C4-2B (cell line): Measurements from ENCODE around the gene FOXS1.

Source experiments
- ZFX ChIP-seq: fragments of 450-650 bp; IDR thresholded peaks from 2 replicates; pipeline ENCODE4 v1.6.1; 2017
- TF ChIP-seq, protein P1 (sequence below): fragments of 450-650 bp; conservative IDR thresholded peaks from 2 replicates; pipeline ENCODE4 v1.5.1; 2017; ENCODE audit warnings: mild to moderate bottlenecking

DNA sequence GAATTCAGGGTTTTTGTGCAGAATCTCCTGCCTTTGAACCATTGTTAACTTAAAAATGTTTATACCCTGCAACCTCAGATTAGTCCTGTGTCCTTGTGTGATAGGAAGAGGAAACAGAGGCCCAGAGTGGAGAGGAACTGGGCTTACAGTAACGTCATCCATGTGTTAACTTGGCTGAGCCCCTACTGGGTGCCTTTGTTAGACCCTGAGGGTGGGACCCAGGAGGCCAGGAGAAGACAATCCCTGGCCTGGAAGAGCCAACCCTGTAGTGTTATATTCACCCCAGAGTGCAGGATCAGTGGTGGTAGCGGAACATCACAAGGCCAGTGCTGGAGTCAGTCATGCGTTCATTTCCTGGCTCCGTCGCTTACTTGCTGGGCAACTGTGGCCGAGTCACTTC, 15.7 kb downstream of the FOXS1 start:
- TF ChIP-seq, protein P1, sequence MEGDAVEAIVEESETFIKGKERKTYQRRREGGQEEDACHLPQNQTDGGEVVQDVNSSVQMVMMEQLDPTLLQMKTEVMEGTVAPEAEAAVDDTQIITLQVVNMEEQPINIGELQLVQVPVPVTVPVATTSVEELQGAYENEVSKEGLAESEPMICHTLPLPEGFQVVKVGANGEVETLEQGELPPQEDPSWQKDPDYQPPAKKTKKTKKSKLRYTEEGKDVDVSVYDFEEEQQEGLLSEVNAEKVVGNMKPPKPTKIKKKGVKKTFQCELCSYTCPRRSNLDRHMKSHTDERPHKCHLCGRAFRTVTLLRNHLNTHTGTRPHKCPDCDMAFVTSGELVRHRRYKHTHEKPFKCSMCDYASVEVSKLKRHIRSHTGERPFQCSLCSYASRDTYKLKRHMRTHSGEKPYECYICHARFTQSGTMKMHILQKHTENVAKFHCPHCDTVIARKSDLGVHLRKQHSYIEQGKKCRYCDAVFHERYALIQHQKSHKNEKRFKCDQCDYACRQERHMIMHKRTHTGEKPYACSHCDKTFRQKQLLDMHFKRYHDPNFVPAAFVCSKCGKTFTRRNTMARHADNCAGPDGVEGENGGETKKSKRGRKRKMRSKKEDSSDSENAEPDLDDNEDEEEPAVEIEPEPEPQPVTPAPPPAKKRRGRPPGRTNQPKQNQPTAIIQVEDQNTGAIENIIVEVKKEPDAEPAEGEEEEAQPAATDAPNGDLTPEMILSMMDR, result no peak
- no peak for TF ChIP-seq ZFX
